ENCODE measurements around the gene MFNG.
A peak's percentile ranks its signal among the peaks of the same experiment; 100 is the strongest.
"Not testable (repeated sequence)": the region's sequence is repeated elsewhere in the genome, so short reads cannot be mapped to it uniquely, and the experiment has no call there.

MFNG gene

DNA sequence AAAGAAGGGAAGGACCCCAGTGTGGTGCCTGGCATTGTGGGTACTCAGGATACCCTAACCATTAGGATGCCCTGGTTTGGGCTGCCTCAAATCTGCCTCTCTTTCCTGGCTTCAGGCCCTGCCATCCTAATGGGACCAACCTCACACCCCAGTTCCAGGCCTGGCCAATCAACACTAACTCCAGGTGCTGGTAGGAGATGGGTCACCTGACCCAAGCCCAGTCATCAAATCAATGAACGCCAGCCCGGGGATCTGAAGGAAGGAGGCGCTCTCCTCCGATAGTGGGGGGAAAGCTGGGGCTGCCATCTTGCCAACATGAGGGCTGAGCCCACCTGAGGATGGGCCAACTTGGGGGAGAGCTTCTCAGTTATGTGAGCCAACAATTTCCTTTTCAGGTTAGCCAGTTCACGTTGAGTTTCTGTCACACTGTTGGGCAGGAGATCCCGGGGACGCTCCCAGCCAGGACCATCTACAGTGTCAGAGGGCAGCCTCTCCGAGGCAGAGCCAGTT, 12.7 kb downstream of the MFNG start:
- DNase-seq (ENCODE audit: low read depth): no peak

DNA sequence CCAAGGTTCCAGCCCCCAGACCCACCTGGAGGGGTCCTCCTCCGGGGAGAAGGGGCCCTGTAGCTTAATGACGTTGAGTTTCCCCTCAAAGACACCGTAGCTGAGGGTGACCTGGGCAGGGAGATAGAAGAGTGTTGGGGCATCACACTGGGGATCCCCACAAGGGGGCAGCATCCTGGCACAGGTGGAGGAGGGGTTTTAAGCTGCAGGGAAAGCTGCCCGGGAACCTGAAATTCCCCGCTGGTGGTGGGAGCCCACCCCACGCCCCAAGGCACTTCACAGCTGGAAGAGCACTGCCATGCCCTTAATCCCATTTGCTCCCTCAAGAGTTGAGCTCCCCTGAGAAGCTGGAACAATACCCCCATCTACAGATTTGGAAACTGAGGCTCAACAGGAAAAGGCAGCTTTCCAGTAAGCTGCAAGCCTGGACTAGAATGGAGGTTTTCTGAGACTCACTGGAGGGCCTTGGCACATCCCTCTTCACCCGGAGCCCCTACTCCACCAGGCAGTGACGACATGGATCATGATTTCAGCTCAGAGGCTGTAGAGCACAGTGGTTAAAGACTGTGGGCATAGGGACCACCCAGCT, 13.7 kb downstream of the MFNG start:
- DNase-seq (ENCODE audit: low read depth): no peak

DNA sequence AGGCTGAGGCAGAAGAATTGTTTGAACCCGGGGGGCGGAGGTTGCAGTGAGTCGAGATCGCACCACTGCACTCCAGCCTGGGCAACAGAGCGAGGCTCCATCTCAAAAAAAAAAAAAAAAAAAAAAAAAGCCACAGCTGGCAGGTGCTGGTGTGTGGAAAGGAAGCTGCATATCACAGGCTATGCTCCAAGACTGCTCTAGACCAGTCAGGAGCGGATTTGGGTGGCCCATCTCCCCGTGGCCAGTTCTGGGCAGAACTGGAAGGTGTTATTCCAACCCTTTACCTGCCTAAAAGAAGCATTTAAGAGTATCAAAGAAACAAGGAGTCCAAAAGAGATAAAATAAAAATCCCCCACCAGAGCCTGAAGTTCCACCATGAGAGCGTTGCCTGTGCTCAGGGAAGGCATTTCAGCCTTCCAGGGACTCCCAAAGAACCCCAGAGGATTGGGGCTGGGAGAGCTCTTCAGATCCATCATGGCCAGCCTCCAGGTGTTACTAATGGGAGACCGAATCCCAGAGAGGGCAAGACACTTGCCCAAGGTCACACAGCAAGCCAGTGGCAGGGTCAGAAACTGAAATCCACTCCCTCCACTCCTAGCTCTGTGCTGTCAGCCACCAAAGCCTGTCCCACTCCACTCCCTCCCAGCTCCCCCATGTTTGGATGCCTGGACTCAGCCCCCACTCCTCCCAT, 14.3 kb downstream of the MFNG start:
- DNase-seq (ENCODE audit: low read depth): no peak

DNA sequence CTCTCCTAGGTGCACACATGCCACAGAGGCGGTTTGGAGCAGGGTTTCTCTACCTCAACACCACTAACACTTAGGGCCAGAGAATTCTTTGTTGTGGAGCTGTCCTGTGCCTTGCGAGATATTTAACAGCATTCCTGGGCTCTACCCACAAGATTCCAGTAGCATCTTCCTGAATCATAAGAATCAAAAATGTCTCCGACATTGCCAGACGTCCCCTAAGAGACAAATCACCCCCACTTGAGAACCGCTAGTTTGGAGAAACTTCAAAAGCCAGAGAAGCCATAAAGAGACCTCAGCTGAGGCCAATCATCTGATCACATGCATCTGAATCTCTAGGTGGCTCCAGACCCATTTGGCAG, 16.1 kb downstream of the MFNG start:
- no peak for DNase-seq (ENCODE audit: low read depth)

DNA sequence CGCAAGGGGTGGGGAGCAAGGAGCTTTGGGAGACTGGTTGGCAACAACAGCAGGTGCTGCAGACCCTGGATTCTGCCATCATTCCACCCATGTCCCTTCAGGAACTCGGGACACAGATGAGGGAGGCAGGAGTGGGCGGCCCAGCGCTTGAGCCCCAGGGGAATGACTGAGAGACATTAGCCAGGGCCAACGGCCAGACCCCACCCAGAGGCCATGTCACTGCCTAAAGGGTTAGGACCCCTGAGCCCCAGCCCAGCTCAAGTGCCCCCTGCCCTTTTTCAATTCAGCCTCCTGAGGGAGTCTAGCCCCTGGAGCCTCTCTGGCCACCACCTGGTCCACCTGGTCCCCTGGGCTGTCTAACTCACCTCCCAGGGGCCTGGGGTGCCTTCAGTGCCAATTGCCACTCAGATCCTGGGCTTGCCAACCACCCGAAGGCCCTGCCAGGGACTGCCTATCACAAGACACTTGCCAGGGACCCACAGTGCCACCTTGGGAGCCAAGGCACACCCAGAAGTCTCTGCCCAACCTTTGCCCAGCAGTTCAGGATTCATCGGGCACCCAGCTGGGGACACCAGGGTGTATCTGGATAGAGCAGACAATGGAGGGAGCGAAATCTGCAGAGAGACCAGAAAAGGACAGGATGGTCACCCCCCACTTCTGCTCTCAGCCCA, 16.6 kb downstream of the MFNG start:
- DNase-seq (ENCODE audit: low read depth): no peak

DNA sequence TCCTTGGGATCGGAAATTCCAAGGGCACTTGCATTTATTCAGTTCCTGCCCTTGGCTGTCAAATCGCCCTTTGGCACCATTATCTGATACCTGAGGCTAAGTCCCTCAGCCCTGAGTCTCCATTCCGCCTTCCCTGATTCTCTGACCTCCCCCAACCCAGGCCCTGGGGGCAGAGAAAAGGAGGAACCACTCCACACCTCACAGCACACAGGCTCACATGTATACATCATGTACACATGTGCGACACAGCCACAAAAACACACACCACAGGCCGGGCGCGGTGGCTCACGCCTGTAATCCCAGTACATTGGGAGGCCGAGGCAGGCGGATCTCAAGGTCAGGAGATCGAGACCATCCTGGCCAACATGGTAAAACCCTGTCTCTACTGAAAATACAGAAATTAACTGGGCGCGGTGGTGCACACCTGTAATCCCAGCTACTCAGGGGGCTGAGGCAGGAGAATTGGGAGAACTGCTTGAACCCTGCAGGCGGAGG, 17.9 kb downstream of the MFNG start:
- DNase-seq (ENCODE audit: low read depth): not testable (repeated sequence)

DNA sequence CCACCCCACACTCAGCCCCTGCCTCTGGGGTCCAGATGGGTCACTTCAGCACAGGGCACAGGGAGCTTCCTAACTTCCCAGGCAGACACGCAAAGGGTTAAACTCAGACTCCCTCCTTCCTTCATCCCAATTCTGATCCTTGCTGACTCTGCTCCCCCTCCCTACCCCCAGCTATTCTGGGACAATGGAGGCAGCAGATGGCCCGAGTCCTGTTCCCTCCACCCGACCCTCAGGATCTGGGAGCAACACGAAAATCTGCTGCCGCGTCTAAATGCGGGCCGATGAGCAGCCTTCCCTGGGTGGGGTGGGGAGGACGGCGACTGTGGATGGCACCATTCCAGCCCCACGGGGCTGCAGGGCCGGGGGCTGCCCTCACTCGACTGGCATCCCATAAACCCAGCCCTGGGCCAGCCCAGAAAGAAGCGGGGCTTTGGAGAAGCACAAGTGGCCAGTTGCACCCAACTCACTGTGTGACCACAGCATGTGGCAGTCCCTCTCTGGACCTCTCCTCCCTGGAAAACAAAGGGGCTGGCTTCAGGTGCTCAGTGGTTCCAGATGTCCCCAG, 18.7 kb downstream of the MFNG start:
- DNase-seq (ENCODE audit: low read depth): no peak

DNA sequence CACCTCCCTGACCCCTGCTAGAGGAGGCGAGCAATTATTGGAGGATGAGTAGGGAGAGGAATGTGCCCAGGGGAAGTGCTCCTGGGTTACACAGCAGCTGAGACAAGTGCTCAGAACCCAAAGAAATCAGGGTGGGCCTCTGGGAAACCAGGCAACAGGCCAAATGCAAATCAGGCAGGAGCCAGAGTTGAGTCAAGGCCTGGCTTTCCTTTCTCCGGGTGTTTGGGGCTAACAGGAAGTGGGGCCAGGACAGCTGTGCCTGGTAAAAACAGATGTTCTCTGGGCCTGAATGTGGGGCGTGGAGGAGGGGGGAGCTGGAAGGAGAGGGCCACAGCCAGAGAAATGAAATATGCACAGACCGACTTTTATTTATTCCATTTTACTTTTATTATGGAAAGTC, 22.0 kb downstream of the MFNG start:
- DNase-seq (ENCODE audit: low read depth): no peak

DNA sequence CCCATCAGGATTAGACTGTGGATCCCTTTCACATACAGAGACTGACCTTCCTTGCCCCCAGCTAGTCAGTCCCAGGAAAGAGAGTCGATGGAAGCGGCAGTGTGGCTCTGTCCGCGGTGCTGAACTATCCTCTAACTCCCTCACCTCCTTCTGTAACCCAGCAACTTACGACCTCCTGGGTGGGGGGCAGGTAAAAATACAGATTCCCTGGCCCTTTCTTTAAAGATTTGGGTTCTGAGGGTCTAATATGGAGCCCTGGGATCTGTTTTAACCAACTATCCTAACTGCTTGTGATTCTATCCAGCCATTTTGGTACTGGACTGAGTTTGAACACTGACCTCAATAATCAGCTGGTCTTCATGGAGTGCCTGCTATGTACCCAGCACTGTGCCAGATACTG, 23.2 kb downstream of the MFNG start:
- DNase-seq (ENCODE audit: low read depth): no peak

DNA sequence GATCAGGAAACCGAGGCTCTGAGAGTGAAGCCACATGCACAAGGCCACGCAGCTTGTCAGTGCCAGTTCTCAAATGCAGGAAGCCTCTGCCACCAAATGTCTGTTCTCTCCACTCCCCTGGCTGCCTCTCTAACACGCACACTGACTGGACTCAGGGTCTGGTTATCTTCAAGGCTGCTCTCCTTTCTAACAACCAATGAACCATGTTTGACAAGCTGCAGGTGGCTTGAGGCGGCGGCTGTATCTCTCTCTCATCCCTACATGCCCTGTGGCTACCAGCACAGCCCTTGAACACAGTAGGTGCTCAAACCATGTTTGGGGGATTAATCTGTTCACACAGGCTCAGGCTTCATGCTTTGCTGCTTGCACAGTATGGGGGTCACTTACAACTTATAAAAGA, 23.7 kb downstream of the MFNG start:
- DNase-seq (ENCODE audit: low read depth): no peak

DNA sequence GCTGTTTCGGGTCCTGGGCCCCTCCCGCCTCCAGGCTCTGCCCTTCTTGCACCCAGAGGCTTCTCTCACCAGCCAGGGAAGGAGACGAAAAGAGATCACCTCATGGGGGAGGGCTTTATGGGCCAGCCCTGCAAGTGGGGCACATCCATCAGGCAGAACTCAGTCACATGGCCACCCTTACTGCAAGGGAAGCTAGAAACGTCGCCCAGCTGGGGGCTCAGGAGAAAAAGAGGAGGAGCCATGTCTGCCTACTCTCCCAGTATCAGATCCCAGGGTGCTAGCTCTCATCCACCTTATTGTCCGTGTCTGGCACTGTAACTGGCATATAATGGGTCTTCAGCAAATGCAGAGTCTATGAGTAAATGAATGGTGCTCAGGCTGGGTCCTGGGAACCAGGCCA, 24.2 kb downstream of the MFNG start:
- no peak for DNase-seq (ENCODE audit: low read depth)

DNA sequence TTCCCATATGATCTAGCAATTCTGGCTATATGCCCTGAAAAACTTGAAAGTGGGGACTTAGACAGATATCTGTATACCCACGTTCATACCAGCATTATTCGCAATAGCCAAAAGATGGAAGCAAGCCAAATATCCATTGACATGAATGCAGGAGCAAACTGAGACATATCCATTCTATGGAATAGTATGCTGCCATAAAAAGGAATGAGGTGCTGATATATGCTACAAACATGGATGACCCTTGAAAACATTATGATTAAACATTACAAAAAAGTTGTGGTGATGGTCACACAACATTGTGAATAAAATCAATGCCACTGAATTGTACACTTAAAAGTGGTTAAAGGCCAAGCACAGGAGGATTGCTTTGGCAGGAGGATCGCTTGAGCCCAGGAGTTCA, 25.5 kb downstream of the MFNG start:
- DNase-seq (ENCODE audit: low read depth): no peak

DNA sequence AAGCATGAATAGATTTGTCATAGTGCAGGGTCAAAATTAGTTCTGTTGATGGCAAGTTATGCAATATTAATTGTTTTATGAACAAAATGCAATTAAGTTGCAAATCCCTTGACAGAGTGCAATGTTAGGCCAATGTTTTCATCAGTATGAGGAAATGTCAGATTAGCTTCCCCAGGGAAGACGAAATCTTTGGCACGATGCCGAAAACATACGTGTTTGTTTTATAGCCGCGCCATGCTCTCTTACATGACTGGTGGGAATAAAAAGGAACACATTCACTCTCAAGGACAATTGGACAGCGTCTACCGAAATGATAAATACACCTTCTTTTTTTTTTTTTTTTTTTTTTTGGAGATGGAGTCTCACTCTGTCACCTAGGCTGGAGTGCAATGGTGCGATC, 27.0 kb downstream of the MFNG start:
- no peak for DNase-seq (ENCODE audit: low read depth)

DNA sequence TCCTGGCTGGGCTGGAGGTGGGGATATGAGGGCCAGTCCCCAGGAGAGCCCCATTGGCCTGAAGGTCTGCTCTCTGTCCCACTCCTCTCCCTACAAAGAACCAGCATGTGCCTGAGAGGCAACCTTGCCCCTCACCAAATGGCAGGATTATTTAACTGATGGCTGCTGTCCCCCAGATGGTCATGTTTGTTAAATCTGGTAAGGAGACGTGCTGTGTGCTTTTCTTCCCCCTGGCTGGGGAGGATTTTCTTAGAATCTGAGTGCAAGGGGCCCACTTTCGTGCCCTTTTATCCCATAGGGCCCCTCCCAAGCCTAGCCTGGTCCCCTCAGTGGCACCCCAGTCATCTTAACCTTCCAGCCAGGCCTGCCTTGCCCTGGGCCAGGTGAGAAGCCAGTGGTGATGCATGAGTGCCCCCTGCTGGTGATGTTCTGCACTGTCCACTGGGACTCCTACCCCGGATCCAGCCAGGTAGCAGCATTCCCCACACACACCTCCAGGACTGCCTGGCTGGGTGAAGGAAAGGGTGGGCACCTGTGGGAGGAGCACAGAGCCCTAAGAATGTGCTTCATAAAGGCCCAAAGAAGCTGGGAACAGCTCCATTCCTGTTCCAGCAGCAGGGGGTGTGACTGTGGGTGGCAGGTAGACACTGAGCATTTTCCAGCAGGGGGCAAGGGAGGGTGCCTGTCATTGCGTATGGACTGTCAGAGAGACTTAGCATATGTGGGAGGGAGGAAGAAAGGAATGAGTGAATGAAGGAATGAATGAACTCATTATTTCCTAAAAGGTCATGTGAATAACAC, 28.9 kb downstream of the MFNG start:
- DNase-seq (ENCODE audit: low read depth): no peak

DNA sequence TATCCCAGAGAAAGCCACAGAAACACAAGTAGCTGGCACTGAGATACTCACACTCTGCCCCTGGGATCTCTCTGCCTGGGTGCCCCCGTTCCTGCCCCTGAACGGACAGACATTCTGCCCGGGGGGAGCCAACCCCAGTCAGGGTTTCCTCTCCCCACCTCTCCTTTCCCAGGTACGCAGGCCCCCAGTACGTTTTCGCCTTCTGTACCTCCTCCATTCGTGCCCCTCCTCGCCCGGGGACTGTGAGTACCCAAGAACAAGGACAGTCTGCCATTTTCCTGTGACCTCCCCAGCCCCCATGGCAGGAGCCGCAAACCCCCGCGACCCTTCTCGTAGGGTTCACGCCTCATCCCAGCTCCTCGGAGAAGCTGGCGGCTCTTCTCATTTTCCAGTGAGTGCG, 29.8 kb downstream of the MFNG start:
- DNase-seq (ENCODE audit: low read depth): no peak

DNA sequence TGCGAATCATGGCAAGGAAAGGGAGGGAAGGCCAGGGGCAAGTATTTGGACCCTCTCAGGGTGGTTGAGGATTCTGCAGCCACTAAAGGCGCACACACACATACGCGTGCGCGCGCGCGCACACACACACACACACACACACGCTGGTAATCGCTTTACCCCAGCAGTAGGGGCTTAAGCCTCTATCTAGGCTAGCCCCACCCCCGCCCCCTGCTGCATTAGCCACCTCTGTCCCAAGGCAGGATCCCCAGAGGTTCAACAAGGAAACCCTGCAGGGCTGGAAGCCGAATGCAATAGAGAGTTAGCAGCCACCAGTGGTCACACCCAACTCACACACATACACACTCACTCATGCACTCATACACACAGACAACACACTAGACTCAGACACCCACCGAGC, 30.3 kb downstream of the MFNG start:
- DNase-seq (ENCODE audit: low read depth): no peak

DNA sequence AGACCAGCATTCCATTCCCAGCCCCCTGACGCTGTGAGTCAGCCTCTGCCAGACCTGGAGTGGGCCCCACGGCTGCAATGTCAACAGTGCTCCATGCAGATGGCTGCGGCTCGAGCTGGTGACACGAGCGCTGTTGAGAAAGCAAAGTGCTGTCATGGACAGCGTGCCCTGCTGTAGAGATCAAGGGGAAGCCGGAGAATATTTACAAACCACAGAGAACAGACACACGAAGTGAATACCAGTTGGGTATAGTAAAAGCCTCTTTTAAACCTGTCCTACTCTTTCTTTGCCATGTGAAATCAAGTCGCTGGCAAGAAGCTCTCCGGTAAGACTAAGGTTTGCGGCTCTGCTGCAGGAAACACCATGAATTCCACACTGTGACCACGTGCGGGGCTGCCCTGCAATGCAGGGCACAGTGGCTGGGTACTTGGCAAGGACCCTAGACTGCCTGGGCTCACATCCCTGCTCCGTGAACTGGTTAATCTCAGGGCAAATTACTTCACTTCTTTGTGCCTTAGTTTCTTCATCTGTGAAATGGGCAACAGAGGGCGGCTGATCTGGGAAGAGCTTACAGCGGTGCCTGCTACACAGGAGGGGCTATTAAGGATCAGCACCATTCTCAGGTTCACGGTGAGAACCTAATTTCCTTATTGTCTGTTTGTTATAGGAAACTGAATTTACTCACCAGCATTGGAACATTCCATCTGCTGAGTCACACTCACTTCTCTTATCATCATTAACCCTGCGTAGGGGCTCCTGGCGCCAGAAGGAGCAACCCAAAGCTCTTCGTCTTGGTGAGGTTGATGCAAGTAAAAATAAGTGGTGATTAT, 31.1 kb downstream of the MFNG start:
- peak; percentile 83 for DNase-seq (ENCODE audit: low read depth)

DNA sequence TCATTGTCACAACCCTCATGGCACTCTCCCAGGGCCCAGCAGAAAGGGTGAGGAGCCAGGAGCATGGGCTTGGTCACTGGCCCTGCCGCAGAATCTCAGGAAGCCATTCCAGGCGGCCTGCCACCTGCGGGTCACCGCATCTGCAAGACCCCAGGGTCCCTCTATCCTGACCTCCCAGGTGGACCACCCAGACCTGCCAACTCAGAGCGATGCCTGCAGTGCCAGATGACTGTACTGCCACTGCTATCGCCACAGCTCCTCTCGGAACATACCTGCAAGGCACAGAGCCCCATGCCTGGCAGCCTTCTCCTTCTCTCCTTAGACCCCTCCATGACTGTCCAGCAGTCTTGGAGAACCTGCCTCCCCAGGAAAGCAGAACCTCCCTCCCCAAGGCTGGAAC, 32.5 kb downstream of the MFNG start:
- DNase-seq (ENCODE audit: low read depth): no peak

DNA sequence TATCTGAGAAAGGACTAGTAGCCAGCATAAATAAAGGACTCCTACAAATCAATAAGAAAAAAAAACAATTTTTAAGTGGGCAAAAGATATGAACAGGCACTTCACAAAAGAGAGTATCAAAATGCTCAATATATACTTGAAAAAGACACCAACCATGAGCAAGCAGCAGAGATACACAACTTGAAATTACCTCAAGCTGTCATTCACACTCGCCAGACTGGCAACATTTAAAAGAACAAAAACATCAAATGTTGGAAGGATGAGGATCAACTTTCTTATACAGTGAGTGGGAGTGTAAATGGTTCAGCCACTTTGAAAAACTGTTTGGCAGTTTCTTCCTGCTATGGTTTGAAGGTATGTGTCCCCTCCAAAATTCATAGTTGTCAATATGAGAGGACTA, 35.0 kb downstream of the MFNG start:
- DNase-seq (ENCODE audit: low read depth): no peak

DNA sequence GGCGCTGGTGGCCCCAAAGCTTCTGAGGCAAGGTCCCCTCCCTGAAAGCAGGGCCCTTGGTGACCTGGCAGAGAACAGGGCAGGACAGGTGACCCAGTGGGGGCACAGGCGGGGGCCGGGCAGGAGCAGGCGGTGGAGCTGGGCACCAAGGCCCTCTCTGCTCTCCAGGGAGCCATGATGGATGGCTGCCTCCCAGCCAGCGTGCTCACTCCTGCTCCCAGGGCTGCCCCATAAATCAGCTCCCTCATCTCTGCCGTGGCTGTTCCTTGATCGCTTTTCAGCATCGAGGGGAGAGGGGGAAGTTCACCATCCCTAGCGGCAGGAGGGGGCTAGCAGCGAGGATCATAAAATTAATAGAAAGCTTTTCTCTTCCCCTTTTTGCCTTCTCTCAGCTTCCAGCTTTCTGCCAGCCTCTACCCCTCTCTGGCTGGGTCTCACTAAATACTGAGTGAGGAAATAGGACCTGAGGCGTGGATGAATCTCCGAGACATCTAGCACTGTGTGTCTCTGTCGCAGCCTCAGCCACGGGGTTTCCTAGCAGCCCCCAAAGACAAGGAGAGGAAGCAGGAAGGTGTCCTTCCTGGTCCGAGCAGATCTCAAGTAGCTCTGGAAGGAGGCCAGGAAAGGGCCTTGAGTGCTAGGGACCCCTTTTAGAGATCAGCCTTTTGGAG, 36.7 kb downstream of the MFNG start:
- DNase-seq (ENCODE audit: low read depth): no peak

Data from non-pigmented ciliary epithelial cell (primary cell).